HG02885 (cell line): ENCODE data around the gene LHX3.
"Not testable (repeated sequence)": the region's sequence is repeated elsewhere in the genome, so short reads cannot be mapped to it uniquely, and the experiment has no call there.

ENCODE experiments used
- ATAC-seq: cut with Tn5 transposase; IDR thresholded peaks from one replicate; pipeline ENCODE4 v1.9.1; 2021; ENCODE audit warnings: mild to moderate bottlenecking; ENCODE audit not compliant: unreplicated experiment, poor library complexity

LHX3 gene

GRCh38 chr9:136242918-136243525, 38.1 kb upstream of the LHX3 start:
- no peak for ATAC-seq

GRCh38 chr9:136242248-136242647, 37.3 kb upstream of the LHX3 start:
- ATAC-seq = no peak

- no peak for ATAC-seq
Measured at GRCh38 chr9:136241542-136241941, 36.6 kb upstream of the LHX3 start.

GRCh38 chr9:136240941-136241340, 36.0 kb upstream of the LHX3 start:
- ATAC-seq = no peak

GRCh38 chr9:136239983-136240330, 35.0 kb upstream of the LHX3 start:
- ATAC-seq = no peak

GRCh38 chr9:136239135-136239982, 34.4 kb upstream of the LHX3 start:
- ATAC-seq = no peak

GRCh38 chr9:136238342-136238732, 33.4 kb upstream of the LHX3 start:
- no peak for ATAC-seq

GRCh38 chr9:136237486-136238341, 32.8 kb upstream of the LHX3 start:
- no peak for ATAC-seq

- ATAC-seq = not testable (repeated sequence)
Measured at GRCh38 chr9:136236471-136237410, 31.8 kb upstream of the LHX3 start.

- ATAC-seq = no peak
Measured at GRCh38 chr9:136235709-136236455, 31.0 kb upstream of the LHX3 start.

- ATAC-seq = no peak
Measured at GRCh38 chr9:136235171-136235570, 30.2 kb upstream of the LHX3 start.

GRCh38 chr9:136234597-136234996, 29.7 kb upstream of the LHX3 start:
- ATAC-seq = no peak

GRCh38 chr9:136233868-136234267, 28.9 kb upstream of the LHX3 start:
- ATAC-seq = no peak

- ATAC-seq = no peak
Measured at GRCh38 chr9:136233411-136233810, 28.5 kb upstream of the LHX3 start.

GRCh38 chr9:136232969-136233368, 28.0 kb upstream of the LHX3 start:
- no peak for ATAC-seq

- no peak for ATAC-seq
Measured at GRCh38 chr9:136231478-136232297, 26.8 kb upstream of the LHX3 start.

- ATAC-seq = no peak
Measured at GRCh38 chr9:136230773-136231172, 25.8 kb upstream of the LHX3 start.

GRCh38 chr9:136230365-136230764, 25.4 kb upstream of the LHX3 start:
- ATAC-seq = no peak
